GM21576 (cell line): Measurements from ENCODE around the gene SMIM44.
A peak's percentile ranks its signal among the peaks of the same experiment; 100 is the strongest.

ENCODE experiments used
- ATAC-seq: cut with Tn5 transposase; IDR thresholded peaks from one replicate; pipeline ENCODE4 v1.9.1; 2021; ENCODE audit warnings: mild to moderate bottlenecking, moderate library complexity; ENCODE audit not compliant: unreplicated experiment

Gene SMIM44

DNA sequence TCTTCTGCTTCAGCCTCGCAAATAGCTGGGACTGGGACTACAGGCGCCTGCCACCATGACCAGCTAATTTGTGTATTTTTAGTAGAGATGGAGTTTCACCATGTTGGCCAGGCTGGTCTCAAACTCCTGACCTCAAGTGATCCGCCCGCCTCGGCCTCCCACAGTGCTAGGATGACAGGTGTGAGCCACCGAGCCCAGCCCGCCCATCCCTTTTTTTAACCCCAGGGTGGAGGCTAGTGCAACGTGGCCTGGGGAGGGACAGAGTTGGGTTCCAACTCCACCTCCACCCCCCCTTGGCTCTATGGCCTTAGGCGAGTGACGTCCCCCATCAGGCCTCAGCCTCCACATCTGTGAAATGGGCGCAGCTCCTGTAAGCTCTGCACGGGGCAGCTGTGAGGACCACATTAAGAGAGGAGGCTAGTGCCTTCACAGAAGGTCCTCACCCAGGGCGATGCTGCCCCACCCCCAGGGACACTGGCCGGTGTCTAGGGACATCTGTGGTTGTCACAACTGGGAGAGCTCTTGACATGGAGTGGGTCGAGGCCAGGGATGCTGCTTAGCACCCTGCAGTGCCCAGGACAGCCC is 40.7 kb downstream of the SMIM44 start:
- ATAC-seq = no peak

DNA sequence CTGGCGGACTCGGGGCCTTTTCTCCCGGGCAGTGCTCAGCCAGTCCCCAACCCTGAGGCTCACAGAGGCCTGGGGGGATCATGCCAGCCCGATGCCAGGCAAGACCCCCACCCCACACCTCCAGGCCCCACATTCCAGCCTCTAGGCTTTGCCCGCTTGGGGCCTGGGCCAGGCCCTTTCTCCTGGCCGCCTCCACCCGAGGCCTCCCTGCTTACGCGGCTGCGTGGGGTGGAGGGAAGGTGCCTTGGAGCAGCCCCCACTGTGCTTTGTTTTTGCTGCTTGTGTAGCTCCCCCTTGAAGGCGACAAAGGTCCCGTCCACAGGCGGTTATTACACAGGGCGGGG is 41.3 kb downstream of the SMIM44 start:
- no peak for ATAC-seq

- no peak for ATAC-seq
These were observed 41.9 kb downstream of the SMIM44 start for GRCh38 chr19:3441089-3441985.

GRCh38 chr19:3440082-3440481 is 43.2 kb downstream of the SMIM44 start:
- no peak for ATAC-seq

GRCh38 chr19:3434630-3435553 is 48.3 kb downstream of the SMIM44 start:
- ATAC-seq = peak; percentile 84

- no peak for ATAC-seq
These were observed 49.3 kb downstream of the SMIM44 start for GRCh38 chr19:3433805-3434540.

GRCh38 chr19:3433313-3433712 is 49.9 kb downstream of the SMIM44 start:
- ATAC-seq = no peak
